ENCODE results near the gene BATF. TPM values are rescaled to one million over a fixed set of nuclear protein-coding genes. Genes with fewer than 3 reads are reported as not detected.

The BATF gene
- total RNA-seq, 1 experiment from 2014 or later = 3.6 TPM

GRCh38 chr14:75499084-75499875, 23.0 kb upstream of the BATF start:
- no peak for DNase-seq (ENCODE audit: low read depth)

DNA sequence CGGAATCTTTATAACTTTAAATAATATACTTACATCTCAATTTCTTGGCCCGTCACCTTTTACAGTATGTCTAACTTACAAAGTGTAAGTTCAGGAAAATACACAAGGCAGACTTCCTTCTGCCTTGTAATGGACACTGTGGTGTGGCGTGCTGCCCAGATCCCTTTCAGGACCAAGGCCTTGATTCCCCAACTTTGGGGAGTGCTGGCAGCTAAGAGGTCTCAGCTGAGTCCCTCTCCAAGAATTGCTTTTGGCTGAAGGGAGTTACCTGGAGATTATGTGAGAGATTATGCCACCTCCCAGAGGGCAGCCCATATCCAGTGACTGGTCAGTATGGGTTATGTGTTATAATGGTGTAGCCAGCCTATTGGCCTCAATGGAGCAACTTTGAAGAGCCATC, 21.2 kb upstream of the BATF start:
- DNase-seq (ENCODE audit: low read depth) = no peak

GRCh38 chr14:75504411-75504810, 17.9 kb upstream of the BATF start:
- DNase-seq (ENCODE audit: low read depth) = no peak

DNA sequence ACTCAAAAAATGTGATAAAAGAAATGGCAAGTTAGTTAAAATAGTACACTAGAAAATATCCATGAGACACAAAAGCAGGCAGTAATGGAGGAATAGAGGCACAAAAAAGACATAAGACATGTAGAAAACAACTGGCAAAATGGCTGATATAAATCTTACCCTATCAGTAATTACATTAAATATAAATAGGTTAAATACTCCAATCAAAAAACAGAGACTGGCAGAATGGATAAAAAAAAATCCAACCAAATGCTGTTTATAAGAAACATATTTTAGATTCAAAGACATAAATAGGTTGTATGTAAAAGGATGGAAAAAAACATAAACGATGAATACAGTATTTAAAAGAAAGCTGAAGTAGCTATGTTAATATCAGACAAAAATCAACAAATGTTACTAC, 15.3 kb upstream of the BATF start:
- no peak for DNase-seq (ENCODE audit: low read depth)

DNA sequence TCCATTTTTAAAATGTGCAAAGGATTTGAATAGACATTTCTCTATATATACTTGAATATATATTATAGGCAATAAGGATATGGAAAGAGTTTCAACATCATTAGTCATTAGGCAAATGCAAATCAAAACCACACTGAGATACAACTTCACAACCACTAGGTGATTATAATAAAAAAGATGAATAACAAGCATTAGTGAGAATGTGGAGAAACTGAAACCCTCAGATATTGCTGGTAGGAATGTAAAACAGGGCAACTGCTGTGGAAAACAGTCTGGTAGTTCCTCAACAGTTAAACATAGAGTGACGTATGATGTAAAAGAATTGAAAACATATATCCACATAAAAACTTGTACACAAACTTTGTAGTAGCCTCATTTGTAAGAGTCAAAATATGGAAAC, 11.7 kb upstream of the BATF start:
- no peak for DNase-seq (ENCODE audit: low read depth)

DNA sequence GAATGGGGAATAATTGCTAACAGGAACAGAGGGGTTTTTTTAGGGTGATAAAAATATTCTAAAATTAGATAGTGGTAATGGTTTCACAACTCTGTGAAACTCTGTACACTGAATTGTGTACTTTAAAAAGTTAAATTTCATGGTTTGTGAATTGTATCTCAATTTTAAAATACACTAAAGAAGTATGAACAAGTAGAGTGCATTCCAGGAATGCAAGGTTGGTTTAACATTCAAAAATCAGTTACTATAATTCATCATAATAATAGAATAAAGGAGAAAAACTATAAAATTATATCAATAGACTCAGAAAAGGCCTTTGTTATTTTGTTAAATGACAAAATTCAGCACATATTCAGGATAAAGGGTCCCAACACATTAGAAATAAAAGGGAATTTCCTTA, 11.1 kb upstream of the BATF start:
- no peak for DNase-seq (ENCODE audit: low read depth)

DNA sequence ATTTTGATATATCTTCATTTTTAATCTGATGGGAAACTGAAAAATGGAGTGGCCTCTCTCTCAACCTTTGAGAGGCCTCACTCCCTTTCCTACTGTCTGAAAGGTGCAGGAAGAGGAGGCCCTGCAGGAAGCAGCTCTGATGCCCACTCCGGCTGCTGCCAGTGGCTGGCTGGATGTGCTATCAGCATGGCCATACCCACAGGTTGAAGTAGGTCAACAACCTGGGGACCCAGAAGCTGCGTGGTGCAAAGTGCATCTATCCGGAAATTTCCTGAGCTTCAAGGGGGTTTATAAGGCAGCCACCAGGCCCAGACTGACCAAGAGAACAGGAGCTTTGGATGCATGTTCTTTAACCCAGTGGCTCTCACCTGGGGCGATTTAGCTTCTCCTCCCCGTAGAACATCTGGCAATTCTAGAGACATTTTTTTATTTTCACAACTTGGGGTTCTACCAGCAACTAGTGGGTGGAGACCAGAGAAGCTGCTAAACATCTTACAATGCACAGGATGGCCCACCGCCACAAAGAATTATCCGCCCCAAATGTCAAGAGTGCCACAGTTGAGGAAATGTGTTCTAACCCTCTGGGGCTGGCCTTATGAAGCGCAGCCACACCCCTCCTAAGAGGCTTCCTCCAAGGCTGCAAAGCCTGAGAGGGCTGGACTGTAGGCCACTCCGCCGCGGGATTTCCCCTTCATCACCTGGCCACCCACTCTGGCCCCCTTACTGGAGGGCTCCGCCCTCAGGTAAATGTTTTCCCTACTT, 8.2 kb upstream of the BATF start:
- no peak for DNase-seq (ENCODE audit: low read depth)

DNA sequence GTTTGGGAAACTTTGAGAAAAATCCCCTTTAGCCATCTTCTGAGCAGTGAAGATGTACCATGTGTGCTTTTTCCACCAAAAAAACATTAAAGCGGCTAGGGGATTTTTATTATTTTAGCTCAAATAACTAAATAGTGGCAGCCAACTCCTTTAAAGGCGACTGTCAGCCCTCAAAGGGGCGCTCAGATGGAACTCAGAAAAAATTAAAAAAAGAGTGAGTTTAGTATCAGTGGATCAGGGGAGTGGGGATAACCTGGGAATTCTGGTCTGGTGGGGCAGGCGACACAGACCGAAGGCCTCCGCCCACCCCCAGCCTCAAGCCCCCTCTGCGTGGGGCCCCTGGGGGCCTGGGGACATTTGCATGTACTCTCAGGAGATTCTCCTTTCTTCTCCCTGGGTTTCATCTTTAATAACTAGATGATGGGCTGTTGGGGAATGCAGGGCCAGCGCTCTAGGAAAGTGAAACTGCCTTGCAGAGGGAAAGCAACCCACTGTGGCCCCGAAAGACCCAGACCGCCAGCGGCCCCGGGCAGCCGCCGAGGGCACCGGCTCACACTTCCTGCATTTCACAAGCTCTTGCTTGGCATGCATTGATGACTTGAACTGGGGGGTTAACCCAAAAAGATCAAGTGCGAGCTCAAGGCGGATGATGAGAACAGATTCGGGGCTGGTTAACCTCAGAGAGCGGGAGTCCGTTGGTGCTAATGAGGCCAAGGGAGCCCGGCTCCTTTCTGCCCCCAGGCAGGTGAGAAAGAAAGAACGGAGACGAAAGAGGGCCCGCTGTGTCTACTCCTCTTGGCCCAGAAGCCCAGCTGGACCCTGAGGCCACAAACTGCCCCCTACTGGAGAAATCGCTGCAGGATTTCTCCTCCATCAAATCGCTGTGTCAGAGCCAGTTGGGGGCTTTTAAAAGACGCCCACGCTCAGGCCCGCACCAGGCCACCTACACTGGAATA, 7.3 kb upstream of the BATF start:
- DNase-seq (ENCODE audit: low read depth) = peak; percentile 46

- DNase-seq (ENCODE audit: low read depth) = no peak
Observed at GRCh38 chr14:75515629-75515996, 6.7 kb upstream of the BATF start.

DNA sequence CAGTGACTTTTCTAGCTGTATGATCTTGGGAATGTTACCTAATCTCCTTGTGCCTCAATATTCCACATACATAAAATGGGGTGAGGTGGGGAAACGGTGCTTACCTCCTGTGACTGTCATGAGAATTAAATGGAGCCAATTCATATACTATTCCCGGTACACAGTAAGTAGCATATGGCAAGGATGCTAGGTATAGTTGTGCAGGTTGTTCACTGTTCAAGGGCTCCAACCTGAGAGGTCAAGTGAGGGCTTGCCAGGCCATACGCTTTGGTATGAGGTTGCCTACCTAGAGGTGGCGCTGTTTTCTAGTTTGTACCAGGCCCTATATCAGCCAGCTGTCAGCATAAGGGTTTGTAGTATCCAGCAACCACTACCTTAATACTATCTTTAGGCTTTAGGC, 3.6 kb upstream of the BATF start:
- no peak for DNase-seq (ENCODE audit: low read depth)

DNA sequence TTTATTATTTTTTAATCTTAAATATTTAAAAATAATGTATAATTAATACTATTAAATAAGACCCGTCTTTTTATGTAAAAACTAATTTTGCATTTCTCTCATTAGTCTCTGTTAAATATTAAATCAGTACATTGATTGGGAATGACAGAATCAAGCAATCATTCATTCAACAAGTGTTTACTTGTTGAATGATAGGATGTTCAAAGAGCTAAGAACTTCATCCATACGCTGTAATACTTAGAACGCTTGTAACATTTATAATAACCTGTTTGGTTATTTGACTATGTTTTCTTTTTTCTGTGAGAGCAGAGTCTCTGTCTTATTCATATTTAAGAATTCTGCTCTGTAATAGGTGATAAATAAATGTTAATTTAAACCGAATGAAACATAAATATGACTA, 2.9 kb upstream of the BATF start:
- DNase-seq (ENCODE audit: low read depth) = no peak

DNA sequence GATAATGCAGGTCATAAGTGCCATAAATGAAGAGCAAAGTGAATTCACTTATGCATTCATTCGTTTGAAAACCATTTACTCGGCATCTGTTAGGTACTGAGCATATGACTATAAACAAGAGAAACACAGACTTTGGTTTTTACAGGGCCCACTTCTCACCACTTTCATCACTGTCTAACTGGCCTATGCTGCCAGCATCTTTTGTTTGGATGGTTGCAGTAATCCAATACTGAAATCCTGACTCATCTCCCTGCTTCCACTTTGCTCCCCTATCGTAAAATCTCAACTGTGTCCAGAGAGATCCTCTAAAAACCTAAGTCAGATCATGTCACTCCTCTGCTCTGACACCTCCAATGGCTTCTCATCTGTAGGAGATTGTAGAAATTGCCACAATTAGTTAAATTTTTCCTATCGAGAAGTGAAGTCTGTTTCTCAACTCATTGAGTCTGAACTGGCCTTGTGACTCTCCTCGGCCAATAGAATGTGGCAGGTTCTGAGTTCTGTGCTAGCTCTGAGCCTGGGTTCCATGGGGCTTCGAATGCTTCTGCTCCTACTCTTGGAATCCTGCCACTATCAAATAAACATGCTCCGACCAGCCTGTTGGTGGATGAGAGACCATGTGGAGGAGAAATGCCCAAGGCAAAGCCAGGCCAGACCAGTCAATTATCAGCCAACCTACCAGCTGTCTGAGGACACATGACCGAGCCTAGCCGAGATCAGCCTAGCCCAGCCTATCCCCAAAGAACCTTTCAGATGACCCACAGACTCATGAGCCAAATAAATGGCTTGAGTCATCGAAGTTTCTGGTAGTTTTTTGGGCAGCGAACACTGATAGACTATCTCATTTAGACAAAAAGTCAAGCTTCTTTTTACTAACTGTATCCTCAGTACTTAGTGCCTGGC, 2.2 kb upstream of the BATF start:
- no peak for DNase-seq (ENCODE audit: low read depth)

GRCh38 chr14:75520852-75521251, 1.4 kb upstream of the BATF start:
- no peak for DNase-seq (ENCODE audit: low read depth)

DNA sequence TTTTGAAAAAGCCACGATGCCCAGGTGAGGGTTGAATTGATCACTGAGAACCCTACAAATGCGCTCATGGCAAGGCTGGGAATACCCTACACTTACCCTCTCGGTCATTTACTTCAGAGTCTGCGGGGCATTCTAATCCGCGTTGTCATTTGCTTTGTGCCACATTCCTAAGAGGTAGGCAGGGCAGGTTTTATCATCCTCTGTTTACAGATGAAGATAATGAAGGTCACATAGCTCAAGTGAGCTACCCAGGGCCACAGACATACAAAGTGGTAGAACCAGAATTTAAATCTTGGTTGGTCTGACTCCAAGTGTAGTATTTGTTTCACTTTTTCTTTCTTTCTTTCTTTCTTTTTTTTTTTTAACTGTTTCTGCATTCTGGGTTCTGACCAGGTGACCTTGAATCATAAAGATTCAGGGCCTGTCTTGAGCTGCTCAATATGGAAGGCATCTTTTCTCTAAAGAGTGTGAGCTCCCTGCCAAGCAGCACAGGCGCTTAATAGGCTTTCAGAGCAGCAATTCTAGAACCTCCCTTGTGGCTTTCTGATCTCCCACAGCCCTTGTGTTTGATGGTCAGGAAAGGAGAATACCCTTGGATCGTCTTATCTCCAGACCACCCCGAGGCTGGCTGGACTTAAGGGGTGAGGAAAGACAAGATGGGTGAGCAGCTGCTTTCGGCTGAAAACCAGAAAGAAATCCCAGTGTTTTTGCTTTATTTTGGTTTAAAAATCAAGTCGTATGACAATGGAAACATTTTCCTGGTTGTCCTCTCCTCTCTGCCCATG, 662 bp upstream of the BATF start:
- DNase-seq (ENCODE audit: low read depth) = no peak

- no peak for DNase-seq (ENCODE audit: low read depth)
Observed at GRCh38 chr14:75522983-75523318, 682 bp downstream of the BATF start.

DNA sequence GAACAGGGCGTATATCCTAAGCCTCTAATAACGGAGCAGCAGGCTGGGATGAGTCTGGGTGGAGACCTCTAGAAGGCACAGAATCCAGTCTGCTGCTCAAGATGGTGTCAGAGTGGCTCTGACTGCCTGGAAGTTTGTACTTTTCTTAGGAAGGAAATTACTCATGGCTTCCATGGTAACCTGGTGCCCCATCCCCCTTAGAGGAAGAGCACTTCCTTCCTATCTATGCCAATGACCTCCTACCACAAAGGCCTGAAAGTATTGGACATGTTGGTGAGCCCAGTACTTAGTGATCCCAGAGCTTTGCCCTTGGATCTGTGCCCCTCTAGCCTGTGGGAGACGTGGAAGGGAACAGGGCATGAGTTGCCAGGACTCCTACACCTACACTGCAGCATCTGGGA, 1.5 kb downstream of the BATF start:
- DNase-seq (ENCODE audit: low read depth) = peak; percentile 24

DNA sequence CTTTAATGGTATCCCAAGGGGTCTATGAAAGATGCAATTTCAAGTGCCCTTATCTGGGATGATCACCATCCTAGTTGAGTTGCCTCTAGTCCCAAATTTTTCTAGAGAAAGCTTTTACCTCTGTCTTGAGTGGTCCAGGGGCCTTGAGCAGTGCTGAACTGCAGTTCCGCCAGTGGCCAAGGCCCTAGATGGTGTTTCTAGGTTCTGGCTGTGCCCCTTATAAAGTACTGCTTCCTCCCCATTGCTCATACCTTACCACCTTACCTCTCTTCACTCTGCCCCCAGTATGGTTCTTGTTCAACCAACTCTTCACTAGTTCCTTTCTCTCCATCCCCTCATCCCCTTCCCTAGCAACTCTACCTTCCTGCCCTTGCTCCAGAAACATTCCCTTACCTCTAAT, 3.7 kb downstream of the BATF start:
- no peak for DNase-seq (ENCODE audit: low read depth)

DNA sequence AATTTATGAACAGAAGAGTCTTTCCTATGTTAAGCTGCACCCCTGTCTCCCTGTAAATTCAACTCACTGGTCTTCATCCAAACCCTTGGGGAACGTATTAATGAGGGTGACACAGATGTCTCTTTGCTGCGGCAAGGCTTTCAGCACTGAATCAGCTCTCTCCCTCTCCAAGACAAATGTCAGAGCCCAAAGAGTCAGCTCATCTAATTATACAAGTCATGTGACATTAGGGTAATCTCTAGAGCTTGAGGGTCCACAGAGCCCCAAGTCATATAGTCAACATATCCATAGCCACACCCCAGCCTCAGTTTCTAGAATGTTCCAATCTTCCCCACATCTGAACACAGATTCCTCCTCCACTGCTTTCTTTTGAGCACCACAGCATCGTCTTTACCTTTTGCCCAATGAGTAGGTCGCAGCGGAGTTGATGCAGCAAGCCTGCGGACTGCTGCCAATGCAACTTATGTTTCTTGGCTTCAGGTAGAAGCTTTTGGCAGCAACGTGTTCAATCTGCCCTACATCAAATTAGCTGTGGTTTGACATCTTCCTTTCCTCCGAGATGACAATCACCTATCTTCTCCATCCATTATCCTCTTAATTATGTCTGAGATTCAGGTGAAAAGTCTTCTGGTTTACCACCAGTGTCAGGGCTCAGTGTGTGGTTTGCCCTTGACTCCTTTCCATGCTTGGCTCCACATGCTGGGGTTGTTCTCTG, 5.3 kb downstream of the BATF start:
- DNase-seq (ENCODE audit: low read depth) = no peak

GRCh38 chr14:75531256-75531655, 9.0 kb downstream of the BATF start:
- DNase-seq (ENCODE audit: low read depth) = no peak

Measured in RPMI7951 (cell line).